HG03064 (cell line): ENCODE measurements around the gene FARP1.
"Not testable (repeated sequence)": the region's sequence is repeated elsewhere in the genome, so short reads cannot be mapped to it uniquely, and the experiment has no call there.

Experiments used
- ATAC-seq: cut with Tn5 transposase; IDR thresholded peaks from one replicate; pipeline ENCODE4 v1.9.1; 2021; ENCODE audit warnings: low read depth; ENCODE audit not compliant: unreplicated experiment

FARP1 gene

GRCh38 chr13:98410612-98411011 is 267.7 kb downstream of the FARP1 start:
- no peak for ATAC-seq

GRCh38 chr13:98411013-98411412 is 268.1 kb downstream of the FARP1 start:
- no peak for ATAC-seq

- ATAC-seq, result no peak
These were observed 268.8 kb downstream of the FARP1 start for GRCh38 chr13:98411617-98412265.

GRCh38 chr13:98413278-98413677 is 270.4 kb downstream of the FARP1 start:
- not testable (repeated sequence) for ATAC-seq

- no peak for ATAC-seq
These were observed 270.9 kb downstream of the FARP1 start for GRCh38 chr13:98413796-98414195.

GRCh38 chr13:98415326-98416070 is 272.6 kb downstream of the FARP1 start:
- ATAC-seq, result no peak

GRCh38 chr13:98416408-98416807 is 273.5 kb downstream of the FARP1 start:
- ATAC-seq, result no peak

- no peak for ATAC-seq
These were observed 277.1 kb downstream of the FARP1 start for GRCh38 chr13:98419786-98420553.

GRCh38 chr13:98420554-98421175 is 277.8 kb downstream of the FARP1 start:
- ATAC-seq, result no peak

GRCh38 chr13:98422046-98422445 is 279.2 kb downstream of the FARP1 start:
- no peak for ATAC-seq

GRCh38 chr13:98423417-98423816 is 280.5 kb downstream of the FARP1 start:
- ATAC-seq, result no peak

GRCh38 chr13:98427331-98427995 is 284.6 kb downstream of the FARP1 start:
- no peak for ATAC-seq

GRCh38 chr13:98428256-98428966 is 285.5 kb downstream of the FARP1 start:
- no peak for ATAC-seq

- ATAC-seq, result no peak
These were observed 286.2 kb downstream of the FARP1 start for GRCh38 chr13:98429081-98429480.

GRCh38 chr13:98429531-98429930 is 286.6 kb downstream of the FARP1 start:
- no peak for ATAC-seq

- ATAC-seq, result no peak
These were observed 287.3 kb downstream of the FARP1 start for GRCh38 chr13:98429977-98430736.

- ATAC-seq, result no peak
These were observed 289.7 kb downstream of the FARP1 start for GRCh38 chr13:98432638-98433037.

GRCh38 chr13:98433654-98434053 is 290.8 kb downstream of the FARP1 start:
- no peak for ATAC-seq

- ATAC-seq, result no peak
These were observed 291.2 kb downstream of the FARP1 start for GRCh38 chr13:98434060-98434459.
